HepG2 (cell line): Measurements from ENCODE around the gene TREH. TPM values are rescaled to one million over a fixed set of nuclear protein-coding genes. Genes with fewer than 3 reads are reported as not detected.

Experiments used
- AKAP8 ChIP-seq: sonication (generic); formaldehyde crosslinking; IDR thresholded peaks from 2 replicates; pipeline ENCODE4 v1.5.1; 2020; ENCODE audit warnings: mild to moderate bottlenecking, missing genetic modification reagents
- ARNTL ChIP-seq: sonication (generic); formaldehyde crosslinking; IDR thresholded peaks from 2 replicates; pipeline ENCODE4 v1.4.0; 2020; ENCODE audit warnings: mild to moderate bottlenecking, missing genetic modification reagents
- BCL6 ChIP-seq: IDR thresholded peaks from 2 replicates; pipeline ENCODE4 v1.6.1; 2016; ENCODE audit warnings: missing genetic modification reagents, missing compliant biosample characterization
- GATA4 ChIP-seq: sonication (generic); IDR thresholded peaks from 2 replicates; pipeline ENCODE4 v1.6.1; 2016; ENCODE audit warnings: antibody characterized with exemption, low read depth, borderline replicate concordance
- NKX3-1 ChIP-seq: sonication (generic); formaldehyde crosslinking; IDR thresholded peaks from 2 replicates; pipeline ENCODE4 v1.5.0; 2020; ENCODE audit warnings: missing genetic modification reagents
- TGIF2 ChIP-seq: IDR thresholded peaks from 2 replicates; pipeline ENCODE4 v1.6.1; 2016; ENCODE audit warnings: control low read depth, missing compliant biosample characterization
- U2AF2 ChIP-seq: fragments of 200-400 bp; formaldehyde crosslinking; IDR thresholded peaks from 2 replicates; pipeline ENCODE4 v1.6.1; 2017; ENCODE audit warnings: low read depth, mild to moderate bottlenecking, low read length
- WIZ ChIP-seq: sonication (generic); formaldehyde crosslinking; IDR thresholded peaks from 2 replicates; pipeline ENCODE4 v1.5.1; 2020; ENCODE audit warnings: mild to moderate bottlenecking, missing genetic modification reagents
- ZBTB20 ChIP-seq: sonication (generic); formaldehyde crosslinking; IDR thresholded peaks from 2 replicates; pipeline ENCODE4 v1.8.1; 2023; ENCODE audit warnings: missing genetic modification reagents, low read depth, mild to moderate bottlenecking, borderline replicate concordance
- ZNF264 ChIP-seq: sonication (generic); formaldehyde crosslinking; IDR thresholded peaks from 2 replicates; pipeline ENCODE4 v1.4.0; 2020; ENCODE audit warnings: missing genetic modification reagents
- ZNF607 ChIP-seq: sonication (generic); formaldehyde crosslinking; IDR thresholded peaks from 2 replicates; pipeline ENCODE4 v1.5.1; 2020; ENCODE audit warnings: missing genetic modification reagents, mild to moderate bottlenecking, borderline replicate concordance
- ZNF891 ChIP-seq: sonication (generic); formaldehyde crosslinking; IDR thresholded peaks from 2 replicates; pipeline ENCODE4 v1.5.0; 2020; ENCODE audit warnings: mild to moderate bottlenecking, missing genetic modification reagents
- polyA plus RNA-seq, 8 experiments: library from polyadenylated mRNA; depleted of rRNA in 3 of 8; stranded (reverse) in 7 of 8; unstranded in 1 of 8; fragments of >200 nt; fragmentation: Illumina TruSeq in 4 of 8; extraction: Trizol in 4 of 8; gene quantifications; 2 replicates each; pipeline versions ENCODE4 v1.2.1 to v1.2.3, GENCODE V29; 2011 to 2016; ENCODE audit warnings: low read depth in 4 of 8, missing spikeins in 1 of 8, mixed read lengths in 1 of 8; ENCODE audit not compliant: insufficient read depth in 1 of 8
- total RNA-seq, 5 experiments: library from RNA; depleted of rRNA; stranded (reverse); fragments of >200 nt; fragmentation: Illumina TruSeq; extraction: Trizol; gene quantifications; 2 replicates each; pipeline ENCODE4 v1.2.3, GENCODE V29; 2016; ENCODE audit warnings: low read depth in 1 of 5
- TF ChIP-seq, protein P1 (sequence below): IDR thresholded peaks from 2 replicates; pipeline ENCODE4 v1.6.1; 2018; ENCODE audit warnings: missing genetic modification reagents, mild to moderate bottlenecking, missing compliant biosample characterization
- TF ChIP-seq, protein P2 (sequence below): sonication (generic); formaldehyde crosslinking; IDR thresholded peaks from 2 replicates; pipeline ENCODE4 v1.4.0; 2020; ENCODE audit warnings: missing genetic modification reagents, mild to moderate bottlenecking, borderline replicate concordance
- TF ChIP-seq, protein P3 (sequence below), 2 experiments: sonication (generic) in 1 of 2; formaldehyde crosslinking in 1 of 2; IDR thresholded peaks; 2 replicates each; pipeline versions ENCODE4 v1.4.0 to v1.6.1; 2016 to 2020; ENCODE audit warnings: borderline replicate concordance in 1 of 2, low read depth in 1 of 2, mild to moderate bottlenecking in 1 of 2, missing genetic modification reagents in 1 of 2
- TF ChIP-seq, protein P4 (sequence below): sonication (generic); formaldehyde crosslinking; conservative IDR thresholded peaks from 2 replicates; pipeline ENCODE4 v1.4.0; 2020; ENCODE audit warnings: missing genetic modification reagents
- TF ChIP-seq, protein P5 (sequence below): IDR thresholded peaks from 2 replicates; pipeline ENCODE4 v1.6.1; 2012; ENCODE audit warnings: inconsistent platforms
- TF ChIP-seq, protein P6 (sequence below): IDR thresholded peaks from 2 replicates; pipeline ENCODE4 v1.6.1; 2016; ENCODE audit warnings: missing compliant biosample characterization, missing genetic modification reagents, borderline replicate concordance

The TREH gene
- total and polyA plus RNA-seq, 2 of the 13 experiments (the other 11 are each of a cell fraction or from before 2014, with no cell fraction given), result 0.53 to 0.86 TPM

DNA sequence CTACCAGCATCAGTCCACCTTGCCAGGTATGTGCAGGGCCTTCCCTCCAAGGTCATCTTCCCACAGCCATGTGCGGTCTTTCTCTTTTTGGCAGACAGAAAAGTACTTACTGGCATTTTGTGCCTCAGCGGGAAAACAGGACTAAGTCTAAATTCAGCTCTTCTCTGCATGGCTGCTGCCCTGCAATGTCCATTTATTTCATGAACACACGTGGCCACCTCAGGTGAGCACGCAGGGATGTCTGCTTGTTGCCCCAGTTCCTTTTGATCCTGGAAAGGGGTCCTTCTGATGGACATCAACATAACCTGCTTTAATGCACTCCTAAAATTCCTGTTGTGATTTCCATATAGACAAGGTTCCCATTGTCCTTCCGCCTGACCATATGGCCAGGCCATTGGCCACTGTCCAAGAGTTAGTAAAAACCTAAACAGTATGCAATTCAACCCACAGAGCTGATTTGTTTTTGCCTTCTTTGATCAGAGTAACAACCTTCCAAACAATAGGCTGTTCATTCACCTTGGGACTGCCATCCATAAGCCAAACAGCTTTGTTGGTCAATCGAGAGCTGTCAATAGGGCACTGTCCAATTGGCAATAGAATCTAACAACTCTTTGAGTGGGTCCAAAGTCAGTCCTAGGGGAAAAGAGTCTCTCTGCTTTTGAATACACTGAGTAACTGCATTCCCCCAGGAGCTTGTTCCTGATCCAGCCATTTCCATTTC lies 5.9 kb downstream of the TREH start (continued):
- TF ChIP-seq ZNF264 (0 out of 2 replicates have a peak, but pooled peaks have one; percentile 29), TGIF2 (CRISPR knock-in tag) (no peak), BCL6 (CRISPR knock-in tag) (peak; percentile 72; the same call in 1 of the 2 replicates), GATA4 (no peak), U2AF2 (no peak), AKAP8 (CRISPR knock-in tag) (no peak), ZNF607 (CRISPR knock-in tag) (no peak), ZNF891 (CRISPR knock-in tag) (no peak), ZBTB20 (CRISPR knock-in tag) (0 out of 2 replicates have a peak, but pooled peaks have one; percentile 45), WIZ (CRISPR knock-in tag) (0 out of 2 replicates have a peak, but pooled peaks have one; percentile 0), ARNTL (CRISPR knock-in tag) (peak; percentile 72; the same call in 1 of the 2 replicates), NKX3-1 (CRISPR knock-in tag) (peak; percentile 78)
- TF ChIP-seq, protein P1, sequence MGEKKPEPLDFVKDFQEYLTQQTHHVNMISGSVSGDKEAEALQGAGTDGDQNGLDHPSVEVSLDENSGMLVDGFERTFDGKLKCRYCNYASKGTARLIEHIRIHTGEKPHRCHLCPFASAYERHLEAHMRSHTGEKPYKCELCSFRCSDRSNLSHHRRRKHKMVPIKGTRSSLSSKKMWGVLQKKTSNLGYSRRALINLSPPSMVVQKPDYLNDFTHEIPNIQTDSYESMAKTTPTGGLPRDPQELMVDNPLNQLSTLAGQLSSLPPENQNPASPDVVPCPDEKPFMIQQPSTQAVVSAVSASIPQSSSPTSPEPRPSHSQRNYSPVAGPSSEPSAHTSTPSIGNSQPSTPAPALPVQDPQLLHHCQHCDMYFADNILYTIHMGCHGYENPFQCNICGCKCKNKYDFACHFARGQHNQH (CRISPR knock-in tag), result peak; percentile 41; the same call in 1 of the 2 replicates
- TF ChIP-seq, protein P2, sequence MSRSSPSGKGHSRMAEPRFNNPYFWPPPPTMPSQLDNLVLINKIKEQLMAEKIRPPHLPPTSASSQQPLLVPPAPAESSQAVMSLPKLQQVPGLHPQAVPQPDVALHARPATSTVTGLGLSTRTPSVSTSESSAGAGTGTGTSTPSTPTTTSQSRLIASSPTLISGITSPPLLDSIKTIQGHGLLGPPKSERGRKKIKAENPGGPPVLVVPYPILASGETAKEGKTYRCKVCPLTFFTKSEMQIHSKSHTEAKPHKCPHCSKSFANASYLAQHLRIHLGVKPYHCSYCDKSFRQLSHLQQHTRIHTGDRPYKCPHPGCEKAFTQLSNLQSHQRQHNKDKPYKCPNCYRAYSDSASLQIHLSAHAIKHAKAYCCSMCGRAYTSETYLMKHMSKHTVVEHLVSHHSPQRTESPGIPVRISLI, result peak; percentile 35; the same call in 1 of the 2 replicates
- TF ChIP-seq, protein P3, sequence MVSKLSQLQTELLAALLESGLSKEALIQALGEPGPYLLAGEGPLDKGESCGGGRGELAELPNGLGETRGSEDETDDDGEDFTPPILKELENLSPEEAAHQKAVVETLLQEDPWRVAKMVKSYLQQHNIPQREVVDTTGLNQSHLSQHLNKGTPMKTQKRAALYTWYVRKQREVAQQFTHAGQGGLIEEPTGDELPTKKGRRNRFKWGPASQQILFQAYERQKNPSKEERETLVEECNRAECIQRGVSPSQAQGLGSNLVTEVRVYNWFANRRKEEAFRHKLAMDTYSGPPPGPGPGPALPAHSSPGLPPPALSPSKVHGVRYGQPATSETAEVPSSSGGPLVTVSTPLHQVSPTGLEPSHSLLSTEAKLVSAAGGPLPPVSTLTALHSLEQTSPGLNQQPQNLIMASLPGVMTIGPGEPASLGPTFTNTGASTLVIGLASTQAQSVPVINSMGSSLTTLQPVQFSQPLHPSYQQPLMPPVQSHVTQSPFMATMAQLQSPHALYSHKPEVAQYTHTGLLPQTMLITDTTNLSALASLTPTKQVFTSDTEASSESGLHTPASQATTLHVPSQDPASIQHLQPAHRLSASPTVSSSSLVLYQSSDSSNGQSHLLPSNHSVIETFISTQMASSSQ (IDR thresholded peaks at IDR 0.05; ENCODE audit: low read depth), result peak; percentile 55
- TF ChIP-seq, protein P3 (CRISPR knock-in tag; IDR thresholded peaks at IDR 0.05; ENCODE audit: borderline replicate concordance), result peak; percentile 82; the same call in 1 of the 2 replicates
- TF ChIP-seq, protein P4, sequence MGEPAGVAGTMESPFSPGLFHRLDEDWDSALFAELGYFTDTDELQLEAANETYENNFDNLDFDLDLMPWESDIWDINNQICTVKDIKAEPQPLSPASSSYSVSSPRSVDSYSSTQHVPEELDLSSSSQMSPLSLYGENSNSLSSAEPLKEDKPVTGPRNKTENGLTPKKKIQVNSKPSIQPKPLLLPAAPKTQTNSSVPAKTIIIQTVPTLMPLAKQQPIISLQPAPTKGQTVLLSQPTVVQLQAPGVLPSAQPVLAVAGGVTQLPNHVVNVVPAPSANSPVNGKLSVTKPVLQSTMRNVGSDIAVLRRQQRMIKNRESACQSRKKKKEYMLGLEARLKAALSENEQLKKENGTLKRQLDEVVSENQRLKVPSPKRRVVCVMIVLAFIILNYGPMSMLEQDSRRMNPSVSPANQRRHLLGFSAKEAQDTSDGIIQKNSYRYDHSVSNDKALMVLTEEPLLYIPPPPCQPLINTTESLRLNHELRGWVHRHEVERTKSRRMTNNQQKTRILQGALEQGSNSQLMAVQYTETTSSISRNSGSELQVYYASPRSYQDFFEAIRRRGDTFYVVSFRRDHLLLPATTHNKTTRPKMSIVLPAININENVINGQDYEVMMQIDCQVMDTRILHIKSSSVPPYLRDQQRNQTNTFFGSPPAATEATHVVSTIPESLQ (CRISPR knock-in tag), result no peak
- TF ChIP-seq, protein P5, sequence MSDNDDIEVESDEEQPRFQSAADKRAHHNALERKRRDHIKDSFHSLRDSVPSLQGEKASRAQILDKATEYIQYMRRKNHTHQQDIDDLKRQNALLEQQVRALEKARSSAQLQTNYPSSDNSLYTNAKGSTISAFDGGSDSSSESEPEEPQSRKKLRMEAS, result peak; percentile 71
- TF ChIP-seq, protein P6, sequence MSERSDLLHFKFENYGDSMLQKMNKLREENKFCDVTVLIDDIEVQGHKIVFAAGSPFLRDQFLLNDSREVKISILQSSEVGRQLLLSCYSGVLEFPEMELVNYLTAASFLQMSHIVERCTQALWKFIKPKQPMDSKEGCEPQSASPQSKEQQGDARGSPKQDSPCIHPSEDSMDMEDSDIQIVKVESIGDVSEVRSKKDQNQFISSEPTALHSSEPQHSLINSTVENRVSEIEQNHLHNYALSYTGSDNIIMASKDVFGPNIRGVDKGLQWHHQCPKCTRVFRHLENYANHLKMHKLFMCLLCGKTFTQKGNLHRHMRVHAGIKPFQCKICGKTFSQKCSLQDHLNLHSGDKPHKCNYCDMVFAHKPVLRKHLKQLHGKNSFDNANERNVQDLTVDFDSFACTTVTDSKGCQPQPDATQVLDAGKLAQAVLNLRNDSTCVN (CRISPR knock-in tag), result no peak
